Hematopoietic multipotent progenitor cell treated with erythropoietin and hydrocortisone succinate and interleukin-3 and kit ligand, for 4 days (in vitro differentiated cells): Measurements from ENCODE around the gene LCN9.

Experiments
- DNase-seq: peaks from one replicate; pipeline ENCODE4 v3.0.0-alpha.2; 2015

LCN9 gene

GRCh38 chr9:135662758-135663450 is at the start of gene LCN9:
Gene LCN9 (plus strand): TSS chr9:135663309. CDS start chr9:135663322, 13 bp downstream.
- DNase-seq = no peak

GRCh38 chr9:135613946-135614805 is 48.9 kb upstream of the LCN9 start:
- no peak for DNase-seq

- DNase-seq = no peak
Observed at GRCh38 chr9:135614821-135615665, 48.1 kb upstream of the LCN9 start.

- DNase-seq = peak; percentile 11
Observed at GRCh38 chr9:135615666-135616618, 47.2 kb upstream of the LCN9 start.

- DNase-seq = no peak
Observed at GRCh38 chr9:135616619-135617537, 46.2 kb upstream of the LCN9 start.

GRCh38 chr9:135617538-135617900 is 45.6 kb upstream of the LCN9 start:
- DNase-seq = no peak

GRCh38 chr9:135617991-135618411 is 45.1 kb upstream of the LCN9 start:
- DNase-seq = no peak

GRCh38 chr9:135618866-135619598 is 44.1 kb upstream of the LCN9 start:
- no peak for DNase-seq

GRCh38 chr9:135619599-135619886 is 43.6 kb upstream of the LCN9 start:
- no peak for DNase-seq

- DNase-seq = no peak
Observed at GRCh38 chr9:135620558-135620957, 42.6 kb upstream of the LCN9 start.

GRCh38 chr9:135622415-135623020 is 40.6 kb upstream of the LCN9 start:
- DNase-seq = no peak

- no peak for DNase-seq
Observed at GRCh38 chr9:135624282-135624681, 38.8 kb upstream of the LCN9 start.

GRCh38 chr9:135632841-135633240 is 30.3 kb upstream of the LCN9 start:
- no peak for DNase-seq

GRCh38 chr9:135636930-135637530 is 26.1 kb upstream of the LCN9 start:
- peak; percentile 57 for DNase-seq

GRCh38 chr9:135639196-135639595 is 23.9 kb upstream of the LCN9 start, which contains the start of gene GLT6D1:
Gene GLT6D1 (minus strand): TSS chr9:135639540. CDS start chr9:135639187, 353 bp downstream.
- DNase-seq = no peak

- no peak for DNase-seq
Observed at GRCh38 chr9:135641047-135641446, 22.1 kb upstream of the LCN9 start.

- no peak for DNase-seq
Observed at GRCh38 chr9:135641745-135642144, 21.4 kb upstream of the LCN9 start.

GRCh38 chr9:135644631-135645218 is 18.4 kb upstream of the LCN9 start:
- no peak for DNase-seq

- peak; percentile 7 for DNase-seq
Observed at GRCh38 chr9:135647884-135648283, 15.2 kb upstream of the LCN9 start.
